Parathyroid adenoma (tissue), 2 donors: ENCODE results near the gene CWC15.

Source experiments
- H2AFZ ChIP-seq: fragments of 300-600 bp; sonication (generic); one replicate; pipeline ENCODE4 v1.7.0; 2017; ENCODE audit warnings: antibody characterized with exemption, mild to moderate bottlenecking
- H3K27ac ChIP-seq: fragments of 300-600 bp; sonication (generic); one replicate; pipeline ENCODE4 v1.7.0; 2017
- H3K27me3 ChIP-seq: fragments of 300-600 bp; sonication (generic); one replicate; pipeline ENCODE4 v1.7.0; 2017; ENCODE audit warnings: low read length; ENCODE audit not compliant: control insufficient read depth, insufficient read depth
- H3K36me3 ChIP-seq: fragments of 300-600 bp; sonication (generic); one replicate; pipeline ENCODE4 v1.7.0; 2017; ENCODE audit warnings: low read length; ENCODE audit not compliant: control insufficient read depth, insufficient read depth
- H3K4me1 ChIP-seq: fragments of 300-600 bp; sonication (generic); one replicate; pipeline ENCODE4 v1.7.0; 2017; ENCODE audit warnings: control low read depth
- H3K4me2 ChIP-seq: fragments of 300-600 bp; sonication (generic); one replicate; pipeline ENCODE4 v1.7.0; 2017; ENCODE audit warnings: low read length
- H3K4me3 ChIP-seq: fragments of 300-600 bp; sonication (generic); one replicate; pipeline ENCODE4 v1.7.0; 2017; ENCODE audit warnings: low read depth, low read length
- H3K79me2 ChIP-seq: fragments of 300-600 bp; sonication (generic); one replicate; pipeline ENCODE4 v1.7.0; 2017; ENCODE audit warnings: control low read depth
- H3K9ac ChIP-seq: fragments of 300-600 bp; sonication (generic); one replicate; pipeline ENCODE4 v1.7.0; 2017; ENCODE audit warnings: mild to moderate bottlenecking
- H3K9me3 ChIP-seq: fragments of 300-600 bp; sonication (generic); one replicate; pipeline ENCODE4 v1.7.0; 2017; ENCODE audit warnings: low read length; ENCODE audit not compliant: control insufficient read depth
- TF ChIP-seq, protein P1 (sequence below): fragments of 300-600 bp; sonication (generic); IDR thresholded peaks from one replicate; pipeline ENCODE4 v1.7.0; 2017; ENCODE audit warnings: antibody characterized with exemption, mild to moderate bottlenecking
- donor health status: primary hyperparathyroidism.

Gene CWC15

DNA sequence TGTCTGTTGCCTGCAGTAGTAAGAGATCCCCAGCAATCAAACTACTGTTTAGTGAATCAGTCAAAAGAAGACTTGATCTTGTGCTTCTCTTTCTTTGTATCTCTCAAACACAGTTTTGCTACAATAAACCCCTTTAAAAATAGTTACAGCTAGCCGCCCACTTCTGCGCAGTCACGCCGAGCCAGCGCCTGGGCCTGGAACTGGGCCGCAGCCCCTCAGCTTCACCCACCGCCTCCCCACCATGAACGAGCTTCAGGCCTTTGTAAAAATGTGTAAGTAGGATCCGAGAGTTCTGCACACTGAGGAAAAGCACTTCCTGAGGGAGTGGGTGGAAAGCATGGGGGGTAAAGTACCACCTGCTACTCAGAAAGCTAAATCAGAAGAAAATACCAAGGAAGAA lies 60.5 kb downstream of the CWC15 start:
- Histone ChIP-seq H3K9me3 (no peaks in the 10 kb centered on the region), H3K27me3 (no peaks in the 10 kb centered on the region), H3K4me3 (no peak overlapping the region), H3K9ac (no peak overlapping the region), H3K79me2 (no peaks in the 10 kb centered on the region), H3K36me3 (no peaks in the 10 kb centered on the region), H2AFZ (no peak overlapping the region), H3K4me1 (no peaks in the 10 kb centered on the region), H3K27ac (no peak overlapping the region), H3K4me2 (no peak overlapping the region)
- TF ChIP-seq, protein P1, sequence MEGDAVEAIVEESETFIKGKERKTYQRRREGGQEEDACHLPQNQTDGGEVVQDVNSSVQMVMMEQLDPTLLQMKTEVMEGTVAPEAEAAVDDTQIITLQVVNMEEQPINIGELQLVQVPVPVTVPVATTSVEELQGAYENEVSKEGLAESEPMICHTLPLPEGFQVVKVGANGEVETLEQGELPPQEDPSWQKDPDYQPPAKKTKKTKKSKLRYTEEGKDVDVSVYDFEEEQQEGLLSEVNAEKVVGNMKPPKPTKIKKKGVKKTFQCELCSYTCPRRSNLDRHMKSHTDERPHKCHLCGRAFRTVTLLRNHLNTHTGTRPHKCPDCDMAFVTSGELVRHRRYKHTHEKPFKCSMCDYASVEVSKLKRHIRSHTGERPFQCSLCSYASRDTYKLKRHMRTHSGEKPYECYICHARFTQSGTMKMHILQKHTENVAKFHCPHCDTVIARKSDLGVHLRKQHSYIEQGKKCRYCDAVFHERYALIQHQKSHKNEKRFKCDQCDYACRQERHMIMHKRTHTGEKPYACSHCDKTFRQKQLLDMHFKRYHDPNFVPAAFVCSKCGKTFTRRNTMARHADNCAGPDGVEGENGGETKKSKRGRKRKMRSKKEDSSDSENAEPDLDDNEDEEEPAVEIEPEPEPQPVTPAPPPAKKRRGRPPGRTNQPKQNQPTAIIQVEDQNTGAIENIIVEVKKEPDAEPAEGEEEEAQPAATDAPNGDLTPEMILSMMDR = no peak
